OCI-LY1 (cell line): Measurements from ENCODE around the gene REG3A.

Source experiments
- H2AFZ ChIP-seq: fragments of 200-600 bp; sonication (generic), shearing (Covaris generic); 2 replicates; pipeline ENCODE4 v1.6.0; 2014; ENCODE audit warnings: antibody characterized with exemption, mild to moderate bottlenecking, low read length
- H3F3A ChIP-seq: fragments of 200-600 bp; sonication (generic), shearing (Covaris generic); 2 replicates; pipeline ENCODE4 v1.6.0; 2014; ENCODE audit warnings: mild to moderate bottlenecking, antibody characterized with exemption, low read length, moderate library complexity; ENCODE audit not compliant: insufficient read depth
- H3K27ac ChIP-seq: fragments of 200-600 bp; sonication (generic); 2 replicates; pipeline ENCODE4 v1.5.1; 2014; ENCODE audit warnings: low read length, mixed run types, mild to moderate bottlenecking, low read depth; ENCODE audit not compliant: poor library complexity, severe bottlenecking
- H3K27me3 ChIP-seq: fragments of 200-600 bp; sonication (generic); 2 replicates; pipeline ENCODE4 v1.6.0; 2014; ENCODE audit warnings: antibody characterized with exemption, mild to moderate bottlenecking, low read length, moderate library complexity; ENCODE audit not compliant: insufficient read depth
- H3K36me3 ChIP-seq: fragments of 200-600 bp; sonication (generic); 2 replicates; pipeline ENCODE4 v1.6.1; 2014; ENCODE audit warnings: mild to moderate bottlenecking, antibody characterized with exemption, low read length, moderate library complexity, mixed read lengths; ENCODE audit not compliant: insufficient read depth
- H3K4me1 ChIP-seq: fragments of 200-600 bp; sonication (generic); 2 replicates; pipeline ENCODE4 v1.5.1; 2014; ENCODE audit warnings: mild to moderate bottlenecking, low read length, moderate library complexity; ENCODE audit not compliant: insufficient read depth, severe bottlenecking
- H3K4me2 ChIP-seq: fragments of 200-600 bp; sonication (generic), shearing (Covaris generic); 2 replicates; pipeline ENCODE4 v1.6.1; 2014; ENCODE audit warnings: low read length
- H3K4me3 ChIP-seq: fragments of 200-600 bp; sonication (generic); 2 replicates; pipeline ENCODE4 v1.5.1; 2014; ENCODE audit warnings: low read length, low read depth, mild to moderate bottlenecking, mixed read lengths; ENCODE audit not compliant: poor library complexity, severe bottlenecking
- H3K79me2 ChIP-seq: fragments of 200-600 bp; shearing (Covaris generic); 2 replicates; pipeline ENCODE4 v1.6.1; 2016; ENCODE audit warnings: mixed run types, low read length, mixed read lengths; ENCODE audit not compliant: insufficient read depth
- H3K9ac ChIP-seq: fragments of 200-600 bp; sonication (generic), shearing (Covaris generic); 2 replicates; pipeline ENCODE4 v1.6.1; 2014; ENCODE audit warnings: mild to moderate bottlenecking, low read length, mixed read lengths
- H3K9me2 ChIP-seq: fragments of 200-600 bp; sonication (generic), shearing (Covaris generic); 2 replicates; pipeline ENCODE4 v1.6.1; 2014; ENCODE audit warnings: low read depth, mild to moderate bottlenecking, low read length, mixed read lengths
- H3K9me3 ChIP-seq: fragments of 200-600 bp; shearing (Covaris generic); 2 replicates; pipeline ENCODE4 v1.6.1; 2014; ENCODE audit warnings: low read length, mixed read lengths
- H4K20me1 ChIP-seq: fragments of 200-600 bp; sonication (generic), shearing (Covaris generic); 2 replicates; pipeline ENCODE4 v1.6.0; 2016; ENCODE audit warnings: mild to moderate bottlenecking, low read length; ENCODE audit not compliant: insufficient read depth
- CTCF ChIP-seq: fragments of 200-600 bp; sonication (generic), shearing (Covaris generic); IDR thresholded peaks from 2 replicates; pipeline ENCODE4 v1.5.1; 2017; ENCODE audit warnings: mild to moderate bottlenecking, antibody characterized with exemption, low read length, moderate library complexity, mixed read lengths
- EZH2 ChIP-seq: fragments of 200-600 bp; sonication (generic), shearing (Covaris generic); IDR thresholded peaks from 2 replicates; pipeline ENCODE4 v1.8.0; 2017; ENCODE audit warnings: borderline replicate concordance, mixed run types, mild to moderate bottlenecking, antibody characterized with exemption, low read length, moderate library complexity, mixed read lengths

REG3A gene

GRCh38 chr2:79138385-79138784 is 21.2 kb downstream of the REG3A start:
- Histone ChIP-seq H3K79me2 (no peaks in the 10 kb centered on the region), H3K4me2 (no peak overlapping the region), H3K9me2 (no peaks in the 10 kb centered on the region), H3K36me3 (no peaks in the 10 kb centered on the region), H4K20me1 (no peaks in the 10 kb centered on the region), H3K4me1 (no peaks in the 10 kb centered on the region), H3K4me3 (no peak overlapping the region), H3K27me3 (no peaks in the 10 kb centered on the region), H3K9ac (no peak overlapping the region), H3F3A (no peaks in the 10 kb centered on the region), H2AFZ (no peak overlapping the region), H3K27ac (no peak overlapping the region), H3K9me3 (no peaks in the 10 kb centered on the region)
- TF ChIP-seq EZH2 (no peak), CTCF (no peak)

- H3K36me3 ChIP-seq = no peaks in the 10 kb centered on the region
- no peaks in the 10 kb centered on the region for H3K79me2 ChIP-seq
- no peaks in the 10 kb centered on the region for H3K9me3 ChIP-seq
- H3K9ac ChIP-seq = no peak overlapping the region
- no peaks in the 10 kb centered on the region for H3K4me1 ChIP-seq
- TF ChIP-seq CTCF (no peak), EZH2 (no peak)
- no peak overlapping the region for H3K27ac ChIP-seq
- H3K27me3 ChIP-seq = no peaks in the 10 kb centered on the region
- no peak overlapping the region for H2AFZ ChIP-seq
- no peaks in the 10 kb centered on the region for H4K20me1 ChIP-seq
- no peak overlapping the region for H3K4me2 ChIP-seq
- H3F3A ChIP-seq = no peaks in the 10 kb centered on the region
- no peaks in the 10 kb centered on the region for H3K9me2 ChIP-seq
- no peak overlapping the region for H3K4me3 ChIP-seq
These were observed 27.9 kb downstream of the REG3A start for GRCh38 chr2:79131687-79132086.

GRCh38 chr2:79129804-79130203 is 29.7 kb downstream of the REG3A start:
- no peaks in the 10 kb centered on the region for H3K9me3 ChIP-seq
- no peaks in the 10 kb centered on the region for H3K36me3 ChIP-seq
- H3K27ac ChIP-seq = no peak overlapping the region
- no peaks in the 10 kb centered on the region for H3K79me2 ChIP-seq
- no peaks in the 10 kb centered on the region for H3K9me2 ChIP-seq
- no peak for TF ChIP-seq EZH2
- TF ChIP-seq CTCF = no peak
- no peaks in the 10 kb centered on the region for H4K20me1 ChIP-seq
- no peak overlapping the region for H3K4me2 ChIP-seq
- H3K27me3 ChIP-seq = no peaks in the 10 kb centered on the region
- H3K9ac ChIP-seq = no peak overlapping the region
- H2AFZ ChIP-seq = no peak overlapping the region
- no peaks in the 10 kb centered on the region for H3K4me1 ChIP-seq
- H3F3A ChIP-seq = no peaks in the 10 kb centered on the region
- no peak overlapping the region for H3K4me3 ChIP-seq
